ENCODE measurements around the gene KRT26. TPM values are rescaled to one million over a fixed set of nuclear protein-coding genes. Genes with fewer than 3 reads are reported as not detected.

Gene KRT26
- total and polyA plus RNA-seq, 8 donors = not detected

GRCh38 chr17:40760105-40761016 is 11.6 kb downstream of the KRT26 start:
- Histone ChIP-seq H3K36me3 (no peaks in the 10 kb centered on the region), H3K27ac (no peak overlapping the region), H3K27me3 (peaks cover 0 to 12% (median 0%) of the 10 kb centered on the region in 3 donors), H3K4me1 (no peaks in the 10 kb centered on the region), H3K9me3 (peaks cover 13 to 53% (median 46%) of the 10 kb centered on the region in 4 donors), H3K4me3 (no peak overlapping the region)
- intact Hi-C loops (cut with DNase I; ENCODE audit: low total_unique reads) = no loop called here
- DNase-seq = no peak
- WGBS, 5 donors = 7 to 20% (median 18%) methylated on average over 1 of the region's 1 CpG
- TF ChIP-seq EP300 (IDR thresholded peaks at IDR 0.05) (no peak), CTCF (IDR thresholded peaks at IDR 0.05) (no peak), POLR2AphosphoS5 (IDR thresholded peaks at IDR 0.05) (no peak), POLR2A (IDR thresholded peaks at IDR 0.05) (no peak)

GRCh38 chr17:40755231-40755630 is 16.8 kb downstream of the KRT26 start, which contains the start of gene KRT25:
KRT25 (minus strand) TSS chr17:40755331; CDS start chr17:40755271, 60 bp downstream.
- TF ChIP-seq POLR2AphosphoS5 (IDR thresholded peaks at IDR 0.05) (no peak), CTCF (IDR thresholded peaks at IDR 0.05) (no peak), EP300 (IDR thresholded peaks at IDR 0.05) (no peak), POLR2A (IDR thresholded peaks at IDR 0.05) (no peak)
- peaks cover 4 to 15% (median 14%) of the 10 kb centered on the region in 4 donors for H3K9me3 ChIP-seq
- peaks cover 0 to 14% (median 7%) of the 10 kb centered on the region in 3 donors for H3K27me3 ChIP-seq
- no peaks in the 10 kb centered on the region for H3K4me1 ChIP-seq
- H3K4me3 ChIP-seq = no peak within 1 kb of the TSS
- intact Hi-C loops (cut with DNase I; ENCODE audit: low total_unique reads) = no loop called here
- no peak for DNase-seq
- H3K36me3 ChIP-seq = no peaks in the 10 kb centered on the region
- no peak within 1 kb of the TSS for H3K27ac ChIP-seq
- WGBS, 5 donors = 67 to 84% (median 71%) methylated on average over 4 of the region's 4 CpGs

- WGBS, 5 donors = 87 to 93% (median 92%) methylated on average over 3 of the region's 3 CpGs
- no peak overlapping the region for H3K27ac ChIP-seq
- intact Hi-C loops (cut with DNase I; ENCODE audit: low total_unique reads) = no loop called here
- no peak overlapping the region for H3K4me3 ChIP-seq
- H3K4me1 ChIP-seq = no peaks in the 10 kb centered on the region
- H3K9me3 ChIP-seq = peaks cover 0 to 2% (median under 1%) of the 10 kb centered on the region in 4 donors
- no peaks in the 10 kb centered on the region for H3K36me3 ChIP-seq
- H3K27me3 ChIP-seq = peaks cover 0 to 26% (median 7%) of the 10 kb centered on the region in 3 donors
- no peak for TF ChIP-seq EP300 (IDR thresholded peaks at IDR 0.05)
- TF ChIP-seq CTCF (IDR thresholded peaks at IDR 0.05) = no peak
- no peak for DNase-seq
Observed at GRCh38 chr17:40753804-40754203, 18.2 kb downstream of the KRT26 start.

GRCh38 chr17:40751065-40751464 is 20.9 kb downstream of the KRT26 start:
- Histone ChIP-seq H3K36me3 (no peaks in the 10 kb centered on the region), H3K4me3 (no peak overlapping the region), H3K27me3 (peaks cover 0 to 23% (median 7%) of the 10 kb centered on the region in 3 donors), H3K4me1 (no peaks in the 10 kb centered on the region), H3K27ac (no peak overlapping the region), H3K9me3 (peaks cover 0 to 4% (median 0%) of the 10 kb centered on the region in 4 donors)
- intact Hi-C loops (cut with DNase I; ENCODE audit: low total_unique reads) = no loop called here
- TF ChIP-seq POLR2A (IDR thresholded peaks at IDR 0.05) (no peak), POLR2AphosphoS5 (IDR thresholded peaks at IDR 0.05) (no peak), CTCF (IDR thresholded peaks at IDR 0.05) (no peak), EP300 (IDR thresholded peaks at IDR 0.05) (no peak)
- 84 to 90% (median 85%) methylated on average over 14 of the region's 14 CpGs for WGBS, 5 donors
- DNase-seq = no peak

Measured in stomach (tissue), 9 donors.